Calu3 (cell line): ENCODE measurements around the gene SBF1. TPM values are rescaled to one million over a fixed set of nuclear protein-coding genes. Genes with fewer than 3 reads are reported as not detected.

Experiments used
- BruUV-seq: library from RNA; stranded (reverse); fragments of 400-500 nt; replicated peaks from 2 replicates; lab custom pipeline; 2021; lab: Mats Ljungman, UMichigan
- CTCF ChIA-PET: fragments of 300-600 bp; sonication (Branson Sonifier 250); formaldehyde crosslinking; loops from one replicate; lab custom pipeline; 2022; ENCODE audit warnings: antibody characterized with exemption; lab: Charles Lee
- DNase-seq: peaks from one replicate; pipeline ENCODE4 v3.0.0; 2022
- H3K27ac Mint-ChIP-seq: one replicate; pipeline ENCODE4 v1.8.0; 2022; ENCODE audit warnings: mixed read lengths; ENCODE audit not compliant: unreplicated experiment
- H3K27me3 Mint-ChIP-seq: one replicate; pipeline ENCODE4 v1.8.0; 2022; ENCODE audit warnings: mixed read lengths; ENCODE audit not compliant: unreplicated experiment
- H3K36me3 Mint-ChIP-seq: one replicate; pipeline ENCODE4 v1.8.0; 2022; ENCODE audit warnings: mild to moderate bottlenecking, moderate library complexity, mixed read lengths; ENCODE audit not compliant: insufficient read depth, unreplicated experiment
- H3K4me1 Mint-ChIP-seq: one replicate; pipeline ENCODE4 v1.8.0; 2022; ENCODE audit warnings: mild to moderate bottlenecking, low read depth, mixed read lengths; ENCODE audit not compliant: unreplicated experiment
- H3K4me3 Mint-ChIP-seq: one replicate; pipeline ENCODE4 v1.8.0; 2022; ENCODE audit warnings: mild to moderate bottlenecking, low read depth, moderate library complexity, mixed read lengths; ENCODE audit not compliant: unreplicated experiment
- H3K9me3 Mint-ChIP-seq: one replicate; pipeline ENCODE4 v1.8.0; 2022; ENCODE audit warnings: low read depth, mixed read lengths; ENCODE audit not compliant: unreplicated experiment
- CTCF ChIP-seq: fragments of 200-600 bp; IDR thresholded peaks from one replicate; pipeline ENCODE4 v1.8.0; 2022; ENCODE audit warnings: antibody characterized with exemption; ENCODE audit not compliant: unreplicated experiment
- intact Hi-C: fragments of 100-400 bp; cut with micrococcal nuclease; formaldehyde crosslinking; loops from one replicate; pipeline ENCODE4 v1.10.0; 2022; ENCODE audit not compliant: unreplicated experiment
- total RNA-seq: library from RNA; stranded (reverse); gene quantifications from 2 replicates; pipeline ENCODE4 v1.2.3, GENCODE V29; 2022

Gene SBF1
- total RNA-seq, 1 experiment from 2014 or later: 104 TPM

- no peak for DNase-seq
- CTCF ChIA-PET: interaction anchor here (0.5 kb wide), 1 partner anchor 315 kb away, joined by 3 read pairs; no protein-coding TSS in a partner anchor
- peaks cover 11% of the 10 kb centered on the region for H3K4me1 Mint-ChIP-seq
- no peak overlapping the region for H3K27ac Mint-ChIP-seq
- peaks cover 69% of the 10 kb centered on the region for H3K36me3 Mint-ChIP-seq
- BruUV-seq: no TSS peak
- H3K4me3 Mint-ChIP-seq: no peak overlapping the region
- intact Hi-C loops: no loop called here
- H3K27me3 Mint-ChIP-seq: no peaks in the 10 kb centered on the region
- H3K9me3 Mint-ChIP-seq: no peaks in the 10 kb centered on the region
- TF ChIP-seq CTCF: no peak
Measured at GRCh38 chr22:50465066-50465930, 9.5 kb downstream of the SBF1 start.

- H3K36me3 Mint-ChIP-seq: peaks cover 63% of the 10 kb centered on the region
- intact Hi-C loops: no loop called here
- peaks cover 8% of the 10 kb centered on the region for H3K4me1 Mint-ChIP-seq
- TSS peak; percentile 27 for BruUV-seq
- no peaks in the 10 kb centered on the region for H3K9me3 Mint-ChIP-seq
- TF ChIP-seq CTCF: no peak
- DNase-seq: no peak
- H3K27me3 Mint-ChIP-seq: no peaks in the 10 kb centered on the region
- H3K4me3 Mint-ChIP-seq: no peak overlapping the region
- no peak overlapping the region for H3K27ac Mint-ChIP-seq
- CTCF ChIA-PET: interaction anchor here (0.5 kb wide), 1 partner anchor 315 kb away, joined by 3 read pairs; no protein-coding TSS in a partner anchor
Measured at GRCh38 chr22:50464451-50464850, 10.4 kb downstream of the SBF1 start.

DNA sequence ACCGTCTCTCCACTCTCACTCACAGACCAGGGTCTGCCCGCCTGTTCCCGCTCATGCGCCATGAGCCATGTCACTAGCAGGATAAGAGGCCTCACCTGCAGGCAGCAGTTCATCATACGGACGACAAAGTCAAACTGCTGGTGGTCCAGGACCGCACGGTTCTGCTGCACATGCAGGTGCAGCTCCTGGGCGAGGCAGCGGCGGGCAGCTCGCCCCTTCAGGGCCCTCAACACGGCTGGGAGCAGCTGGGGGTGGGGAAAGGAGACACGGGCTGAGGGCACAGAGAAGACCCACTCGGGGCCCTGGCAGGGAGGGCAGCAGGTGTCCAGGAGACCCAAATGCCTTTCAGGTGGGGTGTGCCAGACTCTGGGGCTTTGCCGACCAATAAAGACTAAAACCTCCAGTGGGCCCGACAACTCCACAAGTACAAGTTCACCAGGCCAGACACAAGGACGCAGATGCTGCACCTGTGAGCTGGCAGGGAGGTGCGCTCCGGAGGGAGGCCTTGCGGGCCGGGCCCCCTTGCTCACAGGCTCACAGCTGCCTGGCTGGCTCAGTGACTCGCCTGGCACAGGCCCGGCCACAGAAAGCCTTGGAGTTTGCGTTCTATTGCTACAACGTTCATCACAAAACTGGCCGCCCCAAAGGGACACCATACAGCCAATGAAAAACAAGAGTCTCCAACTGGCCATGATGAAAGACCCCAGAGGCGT is 11.5 kb downstream of the SBF1 start:
- CTCF ChIA-PET: no interaction called here
- Mint-ChIP-seq H3K27me3 (no peaks in the 10 kb centered on the region), H3K9me3 (no peaks in the 10 kb centered on the region), H3K4me1 (peaks cover 8% of the 10 kb centered on the region), H3K27ac (no peak overlapping the region), H3K4me3 (no peak overlapping the region), H3K36me3 (peaks cover 64% of the 10 kb centered on the region)
- TF ChIP-seq CTCF: no peak
- BruUV-seq: no TSS peak
- no peak for DNase-seq
- intact Hi-C loops: no loop called here

- CTCF ChIA-PET: no interaction called here
Measured at GRCh38 chr22:50461979-50462540, 12.8 kb downstream of the SBF1 start.

More at GRCh38 chr22:50461979-50462540, 12.8 kb downstream of the SBF1 start:
- peaks cover 72% of the 10 kb centered on the region for H3K36me3 Mint-ChIP-seq
- intact Hi-C loops: no loop called here
- H3K27me3 Mint-ChIP-seq: no peaks in the 10 kb centered on the region
- no peak for DNase-seq
- no peaks in the 10 kb centered on the region for H3K9me3 Mint-ChIP-seq
- TF ChIP-seq CTCF: no peak
- no peak overlapping the region for H3K4me3 Mint-ChIP-seq
- no peak overlapping the region for H3K27ac Mint-ChIP-seq
- no TSS peak for BruUV-seq
- peaks cover 8% of the 10 kb centered on the region for H3K4me1 Mint-ChIP-seq
